Activated CD8-positive, alpha-beta memory T cell treated with anti-CD3 and anti-CD28 coated beads, Interleukin-2, amount 50 U/mL, for 1 hour (primary cell): ENCODE results near the gene GNAL.

Source experiments
- DNase-seq: peaks from one replicate; pipeline ENCODE4 v3.0.0-alpha.2; 2020; ENCODE audit errors: extremely low read depth

Gene GNAL

DNA sequence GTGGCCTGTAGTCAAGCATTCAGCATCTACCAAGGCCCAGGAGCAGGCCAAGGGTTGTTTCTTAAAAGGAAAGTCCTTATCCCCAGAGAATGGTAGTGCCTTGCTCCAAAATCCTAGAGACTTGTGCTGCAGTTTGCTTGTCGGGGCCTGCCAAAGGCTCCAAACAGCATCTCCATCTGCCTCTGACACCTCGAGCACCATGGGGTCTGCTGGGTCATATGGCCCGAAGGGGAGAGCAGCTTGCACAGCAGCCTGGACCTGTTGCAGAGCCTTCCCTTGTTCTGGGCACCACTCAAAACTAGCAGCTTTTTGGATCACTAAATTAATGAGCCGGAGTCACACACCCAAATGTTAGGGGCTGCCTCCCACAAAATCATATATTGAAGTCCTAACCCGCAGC is 35.7 kb downstream of the GNAL start:
- no peak for DNase-seq

DNA sequence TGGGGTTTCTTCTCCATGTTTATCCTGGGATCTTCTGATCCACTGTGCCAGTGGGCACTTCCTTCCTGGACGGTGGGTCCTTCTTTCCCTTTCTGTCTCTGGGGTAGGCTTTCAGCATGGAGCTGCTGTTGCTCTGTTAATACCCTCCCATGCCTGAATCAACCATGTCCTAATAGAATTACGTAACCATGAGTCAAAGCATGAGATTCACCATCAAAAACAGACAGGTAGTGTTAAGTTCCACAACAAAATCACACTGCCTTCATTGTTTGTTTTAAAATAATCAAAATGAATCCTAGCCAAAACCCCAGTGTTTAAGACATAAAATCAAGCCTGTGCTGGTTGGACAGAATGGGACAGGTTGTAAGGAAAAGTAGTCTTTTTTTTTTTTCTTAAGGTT is 37.5 kb downstream of the GNAL start:
- no peak for DNase-seq

DNA sequence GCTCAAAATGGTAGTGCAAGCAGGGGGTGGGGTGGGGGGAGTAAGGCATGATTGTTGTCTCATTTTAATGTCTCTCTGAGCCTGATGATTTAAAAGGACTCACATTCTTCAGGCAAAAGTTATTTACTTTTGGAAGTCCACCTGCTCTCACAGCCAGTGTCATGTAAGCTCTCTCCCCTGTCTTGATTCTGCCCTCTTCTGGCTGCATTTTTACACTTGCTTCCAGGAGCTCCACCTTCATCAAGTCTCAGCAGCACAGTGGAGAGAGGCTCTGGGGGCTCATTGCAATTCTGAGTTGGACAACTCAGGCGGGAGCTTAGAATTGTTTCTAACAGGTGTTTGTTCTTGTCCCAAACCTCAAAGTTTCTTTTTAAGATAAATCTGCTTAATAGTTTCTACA is 39.2 kb downstream of the GNAL start:
- no peak for DNase-seq

DNA sequence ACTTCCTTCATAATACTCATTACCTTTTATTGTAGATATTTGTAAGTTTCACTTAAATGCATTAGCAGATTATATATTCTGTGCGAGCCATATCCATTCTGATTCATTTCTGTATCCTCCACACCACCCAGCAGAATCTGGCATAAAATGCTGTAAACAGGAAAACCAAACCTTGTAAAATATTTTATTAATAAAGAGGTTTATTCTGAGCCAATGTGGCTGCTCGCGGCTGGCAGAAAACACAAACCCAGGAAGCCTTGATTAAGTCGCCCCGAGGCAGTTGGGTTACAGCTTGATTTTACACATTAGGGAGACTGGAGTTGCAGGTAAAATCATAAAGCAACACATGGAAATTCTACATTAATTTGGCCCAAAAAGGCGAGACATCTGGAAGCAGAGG is 40.5 kb downstream of the GNAL start:
- no peak for DNase-seq

DNA sequence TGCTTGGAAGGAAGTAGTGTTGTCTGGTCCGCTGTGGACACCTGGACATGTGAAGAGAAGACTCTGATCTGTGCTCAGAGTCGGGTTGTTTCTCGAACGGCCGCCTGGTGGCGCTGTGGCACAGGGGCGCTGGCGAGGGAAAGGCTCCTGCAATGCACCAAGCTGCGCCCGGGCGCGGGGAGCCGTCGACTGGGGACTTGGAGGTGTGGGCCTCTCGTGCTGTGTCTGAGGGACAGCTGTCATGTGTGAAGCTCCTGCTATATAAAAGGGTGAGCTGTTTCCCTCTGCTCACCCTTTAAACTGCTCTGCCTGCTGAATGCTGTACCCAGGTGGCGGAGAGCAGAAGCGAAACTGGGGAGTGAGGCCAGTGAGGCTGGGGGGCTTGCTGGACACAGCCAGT is 44.0 kb downstream of the GNAL start:
- no peak for DNase-seq

DNA sequence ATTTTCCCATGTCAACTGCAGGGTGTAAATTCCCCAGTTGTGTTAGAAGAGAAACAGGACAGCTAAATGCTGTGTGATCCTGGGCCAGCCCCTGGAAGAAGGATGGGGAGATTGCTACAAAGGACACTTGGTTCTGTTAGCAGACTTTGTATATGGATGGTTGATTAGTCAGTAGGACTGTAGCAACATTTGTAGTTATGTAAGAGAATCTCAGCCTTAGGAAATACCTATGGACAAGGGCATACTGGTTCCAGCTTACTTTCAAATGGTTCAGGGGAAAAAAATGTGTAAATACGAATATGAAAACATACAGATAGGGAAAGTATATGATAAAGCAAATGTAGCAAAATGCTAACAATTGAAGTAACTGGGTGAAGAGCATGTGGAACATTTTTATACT is 47.6 kb downstream of the GNAL start:
- no peak for DNase-seq

DNA sequence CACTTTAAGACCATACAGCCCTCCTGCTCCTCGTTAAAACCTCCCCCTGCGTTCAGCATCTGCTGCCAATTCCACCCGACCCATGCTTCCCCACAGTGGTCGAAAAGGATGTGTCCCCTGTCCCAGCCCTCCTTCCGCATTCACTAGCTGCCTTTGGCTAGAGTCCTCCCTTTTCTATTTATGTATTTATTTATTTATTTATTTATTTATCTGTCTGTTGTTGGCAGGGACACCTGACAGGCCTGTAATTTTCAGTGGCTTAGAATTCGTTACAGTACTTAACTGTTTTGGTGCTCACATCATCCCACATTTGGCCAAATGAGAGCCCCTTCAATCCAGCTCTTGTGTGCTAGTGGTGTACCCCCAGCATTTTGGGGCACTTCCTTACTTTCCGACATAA is 50.8 kb downstream of the GNAL start:
- DNase-seq = no peak

DNA sequence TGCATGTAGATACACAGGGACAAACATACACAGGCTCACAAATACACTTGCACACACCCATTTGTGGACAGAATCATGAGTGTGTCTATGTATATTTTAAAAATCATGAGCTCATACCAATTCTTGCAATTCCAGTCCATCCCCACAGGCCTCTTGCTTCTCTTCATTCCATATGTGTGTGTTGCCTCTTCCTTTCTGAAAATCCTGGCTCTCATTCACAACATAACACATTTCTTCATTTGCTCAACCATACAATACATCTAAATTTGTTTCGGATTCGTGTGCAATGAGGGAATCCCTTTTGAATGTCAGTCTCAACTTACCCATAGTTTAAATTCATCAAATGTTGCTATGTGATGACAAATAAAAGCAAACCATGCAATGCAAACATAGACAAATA is 51.4 kb downstream of the GNAL start:
- DNase-seq = no peak

DNA sequence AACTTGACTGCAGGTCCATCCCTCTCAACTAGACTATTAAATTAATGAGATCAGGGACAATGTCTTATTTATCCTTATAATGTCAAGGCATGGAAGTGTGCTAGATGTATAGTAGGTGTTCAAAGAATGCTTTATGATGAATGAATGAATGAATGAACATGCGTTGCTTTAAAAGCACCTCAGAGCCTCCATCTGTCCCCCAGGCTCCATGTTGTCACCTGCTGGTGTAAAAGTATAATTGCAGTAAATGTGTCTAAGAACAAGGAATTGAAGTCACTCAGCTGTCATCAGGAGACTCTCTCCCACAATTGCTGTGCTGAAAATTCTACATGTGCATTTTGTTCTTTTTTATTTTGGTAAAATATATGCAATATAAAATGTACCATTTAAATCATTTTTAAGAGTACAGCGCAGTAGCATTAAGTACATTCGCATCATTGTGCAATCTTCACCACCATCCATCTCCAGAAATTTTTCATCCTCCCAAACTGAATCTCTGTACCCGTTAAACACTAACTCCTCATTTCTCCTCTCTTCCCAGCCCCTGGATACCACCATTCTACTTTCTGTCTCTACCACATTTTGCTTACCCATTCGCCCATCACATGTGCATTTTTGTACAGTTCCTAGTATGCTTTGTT is 52.6 kb downstream of the GNAL start:
- DNase-seq = no peak

DNA sequence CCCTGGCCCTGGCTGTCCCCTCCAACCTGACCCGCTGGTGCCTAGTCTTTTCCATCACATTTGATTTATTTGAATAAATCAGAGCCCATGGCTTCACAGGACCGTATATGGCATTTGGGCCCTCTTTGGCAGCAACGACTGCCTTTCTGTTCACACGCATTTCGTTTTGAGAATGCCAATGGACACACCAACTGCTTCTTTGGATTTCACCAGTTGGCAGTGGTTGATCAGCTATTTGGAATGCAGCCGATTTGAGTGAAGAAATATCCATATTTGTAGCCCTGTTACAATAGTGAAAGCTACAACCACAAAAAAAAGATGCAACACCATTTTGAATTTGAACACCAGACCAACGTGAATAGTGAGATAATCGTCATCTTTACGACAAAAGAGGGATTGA is 56.5 kb downstream of the GNAL start:
- DNase-seq = no peak

DNA sequence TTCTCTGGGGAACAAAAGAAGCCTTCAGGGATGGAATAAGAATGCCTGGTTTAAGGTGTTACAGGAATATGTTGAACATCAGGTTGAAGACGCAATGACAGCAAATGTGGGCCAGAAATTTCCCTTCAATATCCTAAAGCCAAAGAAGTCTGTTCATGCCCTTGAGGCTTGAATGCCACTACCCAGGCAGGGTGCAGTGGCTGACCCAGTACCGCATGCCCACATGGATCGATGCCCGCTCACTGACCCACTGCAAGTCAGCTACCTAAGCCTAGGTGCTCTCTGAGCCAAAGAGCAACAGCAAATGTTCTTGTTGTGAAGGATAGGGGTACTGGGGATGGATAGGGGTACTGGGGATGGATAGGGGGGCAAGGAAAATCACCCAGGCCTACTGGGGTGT is 58.2 kb downstream of the GNAL start:
- DNase-seq = no peak

DNA sequence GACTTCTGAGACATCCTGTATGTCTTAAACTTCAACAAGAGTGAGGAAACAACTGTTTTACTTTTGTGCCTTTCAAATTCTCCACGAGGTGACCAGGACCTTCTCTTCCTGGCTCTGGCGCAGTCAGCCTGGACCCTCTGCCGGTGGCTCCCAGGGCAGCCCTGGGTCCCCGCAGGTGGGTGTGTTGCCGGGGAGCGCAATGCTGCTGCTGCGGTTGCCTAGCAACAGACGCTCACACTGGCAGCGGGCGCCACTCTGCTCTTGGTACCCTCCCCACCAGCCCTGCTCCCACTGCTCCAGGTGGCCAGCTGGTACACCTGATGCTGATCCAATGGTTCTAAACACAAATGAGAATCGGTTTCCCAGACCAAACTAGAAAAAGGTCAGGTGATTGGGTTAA is 58.7 kb downstream of the GNAL start:
- no peak for DNase-seq

DNA sequence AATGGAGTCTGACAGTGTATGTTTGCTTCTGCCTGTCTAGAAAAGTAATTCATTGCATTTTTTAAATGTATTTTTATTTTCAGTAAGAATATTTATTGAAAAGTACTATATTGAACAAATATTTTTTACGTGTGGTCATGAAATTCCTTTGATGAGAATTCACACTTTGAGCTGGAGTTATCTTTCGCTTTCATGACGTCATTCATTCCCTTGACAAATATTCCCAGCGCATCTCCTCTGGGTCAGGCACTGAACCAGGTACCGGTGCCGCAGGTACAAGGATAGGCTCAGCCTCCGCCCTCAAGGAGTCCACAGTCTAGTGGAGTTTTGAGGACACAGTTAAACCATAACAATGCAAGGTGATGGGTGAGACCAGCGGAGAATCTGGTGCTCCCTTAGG is 60.2 kb downstream of the GNAL start:
- DNase-seq = no peak

DNA sequence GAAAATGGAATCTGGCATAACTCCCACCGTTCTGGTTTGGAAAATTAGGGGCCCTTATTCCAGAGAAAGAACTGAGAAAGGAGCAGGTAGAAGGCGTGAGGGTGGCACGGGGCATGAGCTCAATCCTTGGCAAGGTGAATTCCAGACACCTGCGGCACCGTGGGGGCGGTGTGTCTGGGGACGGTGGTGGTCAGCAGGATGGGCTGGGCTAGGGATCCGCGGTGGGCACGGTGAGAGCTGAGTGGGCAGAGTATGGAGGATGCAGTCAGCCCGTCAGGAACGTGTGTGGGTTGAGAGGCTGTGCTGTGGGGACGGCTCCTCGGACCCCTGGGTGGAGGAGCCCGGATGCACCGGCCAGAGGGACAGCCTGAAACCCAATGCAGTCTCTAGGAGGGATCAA is 61.1 kb downstream of the GNAL start:
- no peak for DNase-seq

DNA sequence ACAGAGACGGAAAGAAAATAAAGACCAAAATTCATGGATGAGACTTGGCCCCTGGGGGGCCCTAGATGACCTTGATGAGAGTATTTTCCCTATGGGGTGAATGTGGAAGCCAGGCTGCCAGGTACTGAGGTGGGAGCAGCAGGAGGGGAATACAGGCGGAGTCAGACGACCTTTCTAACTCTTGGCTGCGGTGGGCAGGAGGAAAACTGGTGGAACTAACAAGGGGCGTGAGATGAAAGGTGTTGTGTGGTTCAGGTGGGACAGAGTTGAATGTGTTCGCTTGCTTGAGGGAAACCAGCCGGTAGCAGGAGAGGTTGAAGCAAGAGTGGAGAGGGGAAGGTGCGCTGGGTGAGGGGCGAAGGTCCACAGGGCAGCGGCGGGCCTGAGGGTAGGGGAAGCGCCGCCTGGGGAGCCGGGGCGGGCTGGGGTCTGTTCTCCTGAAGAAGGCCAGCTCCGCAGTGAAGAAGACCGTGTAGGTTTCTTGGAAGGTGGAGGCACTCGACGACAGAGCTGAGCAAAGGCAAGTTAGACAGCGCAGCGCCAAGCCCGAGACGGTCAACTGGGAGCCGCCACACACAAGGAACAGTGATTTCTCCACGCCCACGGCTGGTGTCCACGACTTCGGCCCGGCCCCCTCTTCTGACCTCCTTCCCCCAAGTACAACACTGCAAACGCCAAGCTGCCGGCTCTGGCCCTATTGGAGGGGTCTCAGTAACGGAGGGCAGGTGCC is 61.7 kb downstream of the GNAL start:
- DNase-seq = no peak

DNA sequence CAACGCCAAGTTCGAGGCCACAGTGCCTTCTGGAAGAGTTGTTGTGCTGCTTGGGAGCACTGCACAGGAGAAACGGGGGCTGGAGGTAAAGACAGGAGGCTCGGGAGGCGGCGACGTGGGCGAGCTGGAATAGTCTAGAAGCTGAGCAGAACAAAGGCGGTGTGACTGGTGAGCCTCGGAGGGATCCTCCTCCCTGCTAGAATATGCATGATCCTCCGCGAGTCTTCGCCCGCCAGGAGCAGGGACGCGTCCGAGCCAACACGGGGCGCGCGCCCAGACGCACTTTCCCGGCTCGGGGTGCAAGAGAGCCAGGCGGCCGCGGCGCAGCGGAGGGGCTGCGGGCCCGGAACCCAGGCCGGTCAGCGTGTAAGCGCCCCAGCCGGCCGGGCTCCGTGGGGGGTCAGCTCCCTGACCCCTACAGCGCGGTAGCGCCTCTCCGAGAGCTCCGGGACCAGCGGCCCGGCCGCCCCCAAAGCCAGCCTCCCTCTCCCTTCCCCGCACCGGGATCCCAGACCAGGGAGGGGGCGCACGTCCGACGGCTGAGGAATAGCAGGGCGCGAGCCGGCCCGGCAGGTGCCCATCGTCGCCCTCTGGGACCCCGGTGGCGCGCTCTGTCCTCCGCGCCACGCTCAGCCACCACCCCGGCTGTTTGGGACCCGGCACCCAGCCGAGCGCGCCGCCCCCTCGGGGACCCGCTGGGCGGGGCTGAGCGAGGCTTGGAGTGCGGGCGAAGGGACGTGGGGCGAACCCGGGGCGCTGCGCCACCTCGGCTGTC is 62.5 kb downstream of the GNAL start:
- no peak for DNase-seq

DNA sequence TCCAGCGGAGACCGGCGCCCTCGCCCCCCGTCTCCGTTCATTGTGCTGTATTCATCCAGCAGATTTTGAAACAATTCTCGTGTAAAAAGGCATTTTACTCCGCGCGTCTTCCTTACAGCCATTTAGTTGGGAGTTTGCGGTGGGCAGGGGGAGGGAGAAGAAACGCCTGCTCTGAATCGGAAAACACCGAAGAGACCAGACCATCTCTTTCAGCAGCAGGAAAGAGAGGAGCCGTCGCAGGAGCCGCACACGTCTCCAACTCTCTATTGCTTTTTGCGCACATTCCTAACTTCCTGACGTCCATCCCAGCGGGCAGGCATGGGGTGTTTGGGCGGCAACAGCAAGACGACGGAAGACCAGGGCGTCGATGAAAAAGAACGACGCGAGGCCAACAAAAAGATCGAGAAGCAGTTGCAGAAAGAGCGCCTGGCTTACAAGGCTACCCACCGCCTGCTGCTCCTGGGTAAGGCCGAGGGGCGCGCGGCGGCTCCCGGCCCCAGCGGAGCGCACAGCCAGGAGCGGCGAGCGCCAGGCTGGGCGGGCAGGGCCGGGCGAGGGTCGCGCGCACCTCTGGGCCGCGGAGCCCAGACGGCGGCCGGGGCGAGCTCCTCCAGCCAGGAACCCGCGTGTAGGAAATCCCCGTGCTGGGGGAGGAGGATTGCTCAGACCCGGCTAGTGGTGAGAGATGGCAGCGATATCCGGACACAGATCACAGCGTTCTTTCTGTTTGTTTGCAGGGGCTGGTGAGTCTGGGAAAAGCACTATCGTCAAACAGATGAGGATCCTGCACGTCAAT is 63.2 kb downstream of the GNAL start:
- DNase-seq = no peak

DNA sequence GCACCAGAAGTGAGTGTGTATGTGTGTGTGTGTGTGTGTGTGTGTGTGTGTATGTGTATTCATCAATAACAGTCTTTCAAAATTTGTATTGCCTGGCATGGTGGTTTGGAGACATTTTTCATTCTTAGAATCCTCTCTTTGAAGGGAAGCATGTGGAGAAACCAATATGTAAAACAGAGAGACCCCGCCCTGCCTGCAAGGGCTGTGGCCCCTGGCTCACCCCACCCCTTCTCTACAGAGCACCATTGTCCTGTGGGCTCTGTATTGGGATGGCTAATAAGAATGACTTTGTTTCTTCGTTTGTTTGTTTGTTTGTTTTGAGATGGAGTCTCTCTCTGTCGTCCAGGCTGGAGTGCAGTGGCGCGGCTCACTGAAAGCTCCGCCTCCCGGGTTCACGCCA is 65.9 kb downstream of the GNAL start:
- DNase-seq = no peak

DNA sequence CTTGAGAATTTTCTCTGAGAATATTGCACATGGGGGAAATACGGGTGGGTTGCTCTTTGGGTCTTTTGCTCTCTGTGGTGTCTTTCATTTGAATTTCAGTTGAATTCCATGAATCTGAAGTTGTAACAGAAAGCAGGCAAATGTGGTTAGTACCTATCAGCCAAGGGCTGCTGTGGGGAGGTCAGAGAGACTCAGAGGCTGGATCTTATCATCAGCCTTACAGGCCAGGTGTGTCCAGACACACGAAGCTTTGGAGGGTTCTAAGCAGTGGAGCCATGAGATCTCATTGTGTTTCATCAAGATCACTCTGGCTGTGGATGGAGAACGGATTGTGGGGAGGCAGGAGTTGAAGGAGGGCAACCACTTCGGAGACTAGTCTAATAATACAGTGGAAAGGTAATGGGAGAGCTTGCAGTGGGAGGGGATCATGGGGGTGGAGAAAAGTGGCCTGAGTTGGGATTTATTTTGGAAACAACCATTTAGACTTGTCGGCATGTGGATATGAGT is 68.1 kb downstream of the GNAL start:
- DNase-seq = no peak

DNA sequence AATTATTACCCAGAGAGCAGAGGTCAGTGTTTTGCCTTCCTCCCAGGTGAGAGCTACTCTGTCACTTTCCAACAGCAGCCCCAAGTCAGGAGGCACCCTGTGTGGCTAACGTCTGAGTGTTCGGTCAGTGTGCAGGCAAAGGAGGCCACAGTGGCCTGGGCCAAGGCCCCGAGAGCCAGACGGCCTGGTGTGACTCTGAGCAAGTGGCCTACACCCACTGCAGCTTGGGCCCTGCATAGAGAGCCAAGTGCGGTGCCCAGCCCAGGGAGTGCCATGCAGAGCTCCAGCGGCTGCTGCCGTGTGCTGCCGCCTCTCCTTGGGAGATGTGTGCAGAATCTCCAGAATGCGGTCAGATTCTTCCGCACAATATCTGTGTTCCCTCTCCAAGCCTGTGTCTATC is 70.4 kb downstream of the GNAL start:
- DNase-seq = no peak

DNA sequence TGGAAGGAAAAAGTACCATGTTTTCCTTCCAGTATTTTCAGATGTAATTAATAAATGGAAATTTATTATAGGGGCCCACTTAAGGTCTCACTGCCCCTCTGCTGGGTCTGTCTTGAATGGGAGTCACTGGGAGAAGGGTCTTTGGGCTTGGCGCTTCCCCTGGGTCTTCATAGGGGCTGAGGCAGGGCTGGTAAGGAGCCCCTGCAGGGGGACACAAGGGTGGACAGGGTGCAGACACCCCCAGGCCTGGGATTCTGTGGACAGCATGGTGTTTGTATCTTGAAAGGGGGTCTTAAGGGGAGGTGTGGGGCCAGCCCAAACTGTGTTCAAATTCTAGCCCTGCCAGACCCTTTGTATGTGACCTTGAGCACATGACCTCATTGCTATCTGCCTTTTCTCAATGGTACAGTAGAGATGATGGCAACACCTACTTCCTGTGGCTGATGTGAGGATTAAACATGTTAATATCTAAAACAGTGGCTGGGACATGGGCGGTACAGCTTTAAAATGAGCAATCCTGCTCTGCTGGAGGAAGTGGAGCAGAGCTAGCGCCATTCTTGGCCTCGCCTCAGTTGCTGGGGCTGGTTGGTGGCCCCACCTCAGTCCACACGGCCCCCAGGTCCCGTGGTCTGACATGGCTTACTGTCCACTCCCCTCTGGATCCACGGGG is 71.6 kb downstream of the GNAL start:
- no peak for DNase-seq

DNA sequence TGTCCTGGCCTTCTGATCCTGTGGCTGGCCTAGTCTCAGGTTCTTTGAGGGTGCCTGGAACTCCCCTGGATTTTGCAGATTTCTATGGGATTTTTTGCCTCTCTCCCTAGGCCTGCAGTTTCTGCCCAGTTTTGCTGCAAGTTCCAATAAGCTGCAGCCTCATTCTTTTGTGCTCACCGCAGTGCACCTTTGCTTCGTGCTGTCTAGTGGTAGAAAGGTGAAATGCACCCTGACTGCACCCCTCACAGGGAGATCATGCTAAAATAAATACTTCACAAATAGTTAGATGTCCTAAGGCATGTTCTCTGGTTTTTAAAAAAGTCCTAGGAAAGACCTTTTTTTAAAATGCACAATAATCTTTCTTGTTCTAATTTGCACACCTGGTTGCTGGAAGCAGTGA is 72.5 kb downstream of the GNAL start:
- DNase-seq = no peak
